T-cell (primary cell): ENCODE measurements around the gene CACNA1I. TPM values are rescaled to one million over a fixed set of nuclear protein-coding genes. Genes with fewer than 3 reads are reported as not detected.

Source experiments
- ATAC-seq, 4 experiments: fragments of 200-7000 bp in 3 of 4; fragments of 150-1000 bp in 1 of 4; cut with Tn5 transposase; replicated peaks in 1 of 4; 1 replicate in 3 of 4; 2 replicates in 1 of 4; pipeline ENCODE4 v1.10.0; 2021; ENCODE audit warnings: moderate library complexity in 3 of 4, mild to moderate bottlenecking in 2 of 4, moderate number of reproducible peaks in 1 of 4
- CTCF ChIA-PET, 2 donors: fragments of 300-600 bp; sonication (Branson Sonifier 250); formaldehyde crosslinking; loops; one replicate each; lab custom pipeline; 2022; ENCODE audit warnings: antibody characterized with exemption in 2 of 2; lab: Charles Lee
- POLR2A ChIA-PET, 2 donors: fragments of 300-600 bp; sonication (Branson Sonifier 250); formaldehyde crosslinking; loops; one replicate each; lab custom pipeline; 2022; ENCODE audit warnings: antibody characterized with exemption in 2 of 2; lab: Charles Lee
- DNase-seq, 35 experiments: peaks; one replicate each; pipeline versions ENCODE4 v3.0.0 to v3.0.0-alpha.2; 2013 to 2023
- H3K27ac ChIP-seq: one replicate; pipeline ENCODE4 v1.5.1; 2013; ENCODE audit warnings: low read length
- H3K27me3 ChIP-seq, 2 experiments: replicated peaks in 1 of 2; 1 replicate in 1 of 2; 2 replicates in 1 of 2; pipeline versions ENCODE4 v1.6.1 to v1.7.0; 2013; ENCODE audit warnings: low read length in 1 of 2, mixed read lengths in 1 of 2; ENCODE audit not compliant: control insufficient read depth in 2 of 2, insufficient read depth in 2 of 2; ENCODE audit errors: extremely low read depth in 1 of 2
- H3K36me3 ChIP-seq, 2 donors: 1 replicate in 1 of 2; 2 replicates in 1 of 2; pipeline versions ENCODE4 v1.6.1 to v1.7.0; 2013; ENCODE audit warnings: low read length in 1 of 2; ENCODE audit not compliant: control insufficient read depth in 2 of 2, insufficient read depth in 1 of 2; ENCODE audit errors: extremely low read depth in 1 of 2
- H3K4me1 ChIP-seq, 2 experiments: 1 replicate in 1 of 2; 2 replicates in 1 of 2; pipeline versions ENCODE4 v1.6.1 to v1.7.0; 2013; ENCODE audit warnings: low read length in 2 of 2, mixed read lengths in 1 of 2; ENCODE audit not compliant: insufficient read depth in 2 of 2, control insufficient read depth in 1 of 2; ENCODE audit errors: extremely low read depth in 1 of 2
- H3K4me3 ChIP-seq, 2 donors: 1 replicate in 1 of 2; 2 replicates in 1 of 2; pipeline versions ENCODE4 v1.5.1 to v1.7.0; 2013; ENCODE audit warnings: mild to moderate bottlenecking in 2 of 2, low read length in 1 of 2, moderate library complexity in 1 of 2; ENCODE audit not compliant: control insufficient read depth in 1 of 2; ENCODE audit errors: extremely low read depth in 1 of 2
- H3K9me3 ChIP-seq: 2 replicates; pipeline ENCODE4 v1.7.0; 2013
- H3K27ac Mint-ChIP-seq, 2 donors: one replicate each; pipeline ENCODE4 v1.8.0; 2020 to 2021; ENCODE audit warnings: mild to moderate bottlenecking in 2 of 2, mixed read lengths in 2 of 2
- H3K27me3 Mint-ChIP-seq, 2 donors: one replicate each; pipeline ENCODE4 v1.8.0; 2021 to 2022; ENCODE audit warnings: mixed read lengths in 2 of 2
- H3K36me3 Mint-ChIP-seq: one replicate; pipeline ENCODE4 v1.8.0; 2021; ENCODE audit warnings: mixed read lengths
- H3K4me1 Mint-ChIP-seq, 3 donors: one replicate each; pipeline ENCODE4 v1.8.0; 2020 to 2022; ENCODE audit warnings: mixed read lengths in 3 of 3, mild to moderate bottlenecking in 1 of 3
- H3K4me3 Mint-ChIP-seq, 3 donors: one replicate each; pipeline ENCODE4 v1.8.0; 2020 to 2022; ENCODE audit warnings: mild to moderate bottlenecking in 3 of 3, mixed read lengths in 3 of 3, moderate library complexity in 3 of 3
- H3K9me3 Mint-ChIP-seq, 3 donors: one replicate each; pipeline ENCODE4 v1.8.0; 2020 to 2022; ENCODE audit warnings: mixed read lengths in 3 of 3
- WGBS: methylation state at CpG from one replicate; pipeline ENCODE4 v1.1.5; 2013; ENCODE audit warnings: missing lambda C conversion rate; ENCODE audit not compliant: insufficient coverage; 5-methylcytosine and 5-hydroxymethylcytosine counted together
- total RNA-seq, 35 experiments: library from RNA in 6 of 35; stranded (reverse) in 6 of 35; fragments of 120-200 nt in 1 of 35; gene quantifications; one replicate each; pipeline versions ENCODE4 v1.2.1 to v1.2.4 and lab custom pipeline; 2013 to 2026

The CACNA1I gene
- total RNA-seq, 5 donors from 2014 or later (not counting 1 experiment from before 2014, with no cell fraction given): 16.1 to 32.9 (median 28.8) TPM

DNA sequence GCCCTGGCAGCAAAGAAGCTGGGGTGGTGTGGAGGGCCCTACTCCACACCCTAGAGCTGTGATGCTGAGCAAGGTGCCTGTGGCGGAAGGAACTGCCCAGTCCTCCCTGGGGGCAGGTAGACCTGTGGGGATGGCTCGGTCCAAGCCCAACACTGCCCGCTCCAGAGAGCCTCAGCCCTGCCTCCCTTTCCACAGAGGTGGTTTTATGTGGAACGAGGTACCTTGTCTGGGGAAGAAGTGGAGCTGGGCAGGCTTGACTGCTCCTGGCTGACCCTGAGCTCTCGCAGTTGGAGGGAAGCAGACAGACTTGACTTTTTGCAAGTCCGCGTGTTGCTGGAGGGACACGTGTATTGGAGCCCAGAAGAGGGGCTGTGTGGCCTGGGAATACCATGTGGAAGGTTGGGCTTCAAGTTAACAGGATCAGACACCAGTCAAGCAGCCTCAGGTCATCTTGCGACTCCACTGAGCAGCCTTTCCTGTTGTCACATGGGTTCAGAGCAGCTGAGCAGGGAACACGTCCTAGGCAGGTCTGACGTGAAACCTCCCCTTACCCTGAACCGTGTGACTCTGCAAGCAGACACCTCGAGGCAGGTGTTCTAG lies 117.7 kb downstream of the CACNA1I start:
- DNase-seq (no peak), ATAC-seq (no peak)
- H3K36me3 Mint-ChIP-seq: peaks cover 4% of the 10 kb centered on the region
- H3K4me1 ChIP-seq: peaks cover 0 to 8% of the 10 kb centered on the region in 2 experiments
- H3K4me1 Mint-ChIP-seq: peaks cover 11 to 16% (median 13%) of the 10 kb centered on the region in 3 donors
- no peak overlapping the region for H3K4me3 ChIP-seq
- peaks cover 2 to 72% of the 10 kb centered on the region in 2 experiments for H3K27me3 ChIP-seq
- no peaks in the 10 kb centered on the region for H3K9me3 ChIP-seq
- ChIA-PET POLR2A (no interaction called here), CTCF (no interaction called here)
- H3K27me3 Mint-ChIP-seq: peaks cover 17 to 37% of the 10 kb centered on the region in 2 donors
- H3K9me3 Mint-ChIP-seq: no peaks in the 10 kb centered on the region
- WGBS: 87% methylated on average over 7 of the region's 13 CpGs
- H3K27ac Mint-ChIP-seq: no peak overlapping the region
- H3K4me3 Mint-ChIP-seq: no peak overlapping the region
- no peak overlapping the region for H3K27ac ChIP-seq
- H3K36me3 ChIP-seq: no peaks in the 10 kb centered on the region

- ChIA-PET POLR2A (no interaction called here), CTCF (no interaction called here)
- no peak overlapping the region for H3K4me3 Mint-ChIP-seq
- H3K27ac ChIP-seq: no peak overlapping the region
- no peak overlapping the region for H3K27ac Mint-ChIP-seq
- no peak overlapping the region for H3K4me3 ChIP-seq
- H3K36me3 Mint-ChIP-seq: no peaks in the 10 kb centered on the region
- H3K9me3 Mint-ChIP-seq: no peaks in the 10 kb centered on the region
- WGBS: 93% methylated on average over 10 of the region's 10 CpGs
- peaks cover 11 to 16% (median 13%) of the 10 kb centered on the region in 3 donors for H3K4me1 Mint-ChIP-seq
- H3K27me3 ChIP-seq: peaks cover 2 to 72% of the 10 kb centered on the region in 2 experiments
- no peaks in the 10 kb centered on the region for H3K36me3 ChIP-seq
- DNase-seq (no peak), ATAC-seq (no peak)
- H3K4me1 ChIP-seq: peaks cover 0 to 8% of the 10 kb centered on the region in 2 experiments
- H3K27me3 Mint-ChIP-seq: peaks cover 20 to 36% of the 10 kb centered on the region in 2 donors
- no peaks in the 10 kb centered on the region for H3K9me3 ChIP-seq
These were observed 118.9 kb downstream of the CACNA1I start for GRCh38 chr22:39689421-39689820.

DNA sequence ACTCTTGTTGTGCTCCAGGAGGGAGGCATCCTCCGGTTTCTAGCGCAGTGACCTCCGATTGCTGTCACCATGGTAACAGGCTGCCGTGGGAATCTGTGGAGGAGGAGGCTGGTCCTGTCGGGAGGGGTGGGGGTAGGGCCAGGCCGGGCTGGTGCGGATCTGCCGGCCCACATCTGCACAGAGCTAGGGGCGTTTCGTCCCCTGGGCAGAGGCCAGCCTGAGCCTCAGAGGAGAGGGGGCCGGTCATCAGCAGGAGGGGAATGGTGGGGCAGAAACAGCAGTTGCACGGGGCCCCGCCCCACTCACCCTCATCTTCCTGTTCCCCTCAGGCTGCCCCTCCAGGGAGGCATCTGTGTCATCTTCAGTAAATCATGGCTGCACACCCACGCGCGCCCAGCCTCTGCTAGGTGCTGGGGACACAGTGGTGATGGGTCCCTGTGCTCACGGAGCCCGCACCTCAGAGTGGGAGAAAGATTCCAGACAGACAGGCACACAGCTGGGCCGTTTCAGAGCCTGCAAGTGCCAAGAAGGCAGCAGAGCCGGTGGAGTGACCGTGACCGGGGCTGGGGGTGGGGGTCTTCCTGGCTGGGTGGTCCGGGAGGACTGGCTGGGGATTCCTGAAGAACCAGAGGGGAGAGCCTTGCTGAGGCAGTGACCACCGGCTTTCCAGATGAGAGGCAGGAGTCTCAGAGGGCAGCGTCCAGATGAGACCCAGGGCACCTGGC lies 120.5 kb downstream of the CACNA1I start:
- Histone ChIP-seq H3K4me1 (peaks cover 0 to 8% of the 10 kb centered on the region in 2 experiments), H3K27me3 (peaks cover 2 to 74% of the 10 kb centered on the region in 2 experiments), H3K27ac (no peak overlapping the region), H3K9me3 (no peaks in the 10 kb centered on the region), H3K4me3 (no peak overlapping the region), H3K36me3 (no peaks in the 10 kb centered on the region)
- DNase-seq: peak in 1 of 35 experiments; percentile 5
- H3K36me3 Mint-ChIP-seq: no peaks in the 10 kb centered on the region
- peaks cover 9 to 16% (median 13%) of the 10 kb centered on the region in 3 donors for H3K4me1 Mint-ChIP-seq
- WGBS: 47% methylated on average over 16 of the region's 25 CpGs
- H3K9me3 Mint-ChIP-seq: no peaks in the 10 kb centered on the region
- ChIA-PET CTCF (no interaction called here), POLR2A (no interaction called here)
- peak in 2 of 4 experiments; percentile 30 to 57 for ATAC-seq
- H3K4me3 Mint-ChIP-seq: peak overlapping the region in 1 of 3 donors; percentile 28
- H3K27ac Mint-ChIP-seq: no peak overlapping the region
- H3K27me3 Mint-ChIP-seq: peaks cover 21 to 35% of the 10 kb centered on the region in 2 donors

GRCh38 chr22:39693943-39694500 lies 123.5 kb downstream of the CACNA1I start:
- no peak overlapping the region for H3K4me3 Mint-ChIP-seq
- POLR2A ChIA-PET: no interaction called here
- H3K27me3 Mint-ChIP-seq: peaks cover 11 to 24% of the 10 kb centered on the region in 2 donors

DNA sequence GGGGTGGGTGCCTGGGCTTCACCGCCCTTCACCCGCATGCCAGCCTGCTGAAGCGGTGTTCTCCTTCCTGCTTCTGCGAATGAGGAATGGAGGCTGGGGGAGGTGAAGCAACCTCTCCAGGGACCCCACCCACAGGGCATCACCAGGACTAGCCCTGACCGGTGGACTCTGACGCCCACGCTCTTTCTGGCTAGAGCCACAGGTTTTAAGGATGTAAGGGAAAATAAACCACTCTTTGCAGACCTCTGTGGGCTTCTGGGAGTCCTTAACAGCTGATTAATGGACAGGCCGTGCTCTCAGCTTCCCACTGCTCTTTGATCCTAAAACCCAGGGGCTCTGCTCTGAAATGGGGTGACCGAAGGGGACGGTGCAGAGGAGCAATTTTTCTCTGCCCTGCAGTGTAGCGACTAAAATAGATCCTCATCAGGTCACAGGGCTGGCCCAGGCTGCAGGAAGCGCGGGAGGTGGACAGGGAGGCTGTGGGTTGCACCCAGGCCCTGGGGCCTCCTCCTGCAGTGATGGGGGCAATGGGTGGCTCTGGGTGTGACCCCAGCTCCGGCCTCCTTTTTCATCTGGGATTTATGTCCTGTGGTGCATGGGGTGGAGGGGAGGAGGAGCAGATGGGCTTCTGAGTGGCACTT lies 127.4 kb downstream of the CACNA1I start:
- Mint-ChIP-seq H3K4me3 (no peak overlapping the region), H3K4me1 (no peaks in the 10 kb centered on the region), H3K27ac (no peak overlapping the region), H3K9me3 (no peaks in the 10 kb centered on the region), H3K27me3 (peaks cover 6 to 7% of the 10 kb centered on the region in 2 donors), H3K36me3 (no peaks in the 10 kb centered on the region)
- no peaks in the 10 kb centered on the region for H3K9me3 ChIP-seq
- no peaks in the 10 kb centered on the region for H3K36me3 ChIP-seq
- peaks cover 0 to 50% of the 10 kb centered on the region in 2 experiments for H3K27me3 ChIP-seq
- POLR2A ChIA-PET: no interaction called here
- H3K4me1 ChIP-seq: no peaks in the 10 kb centered on the region
- DNase-seq (no peak), ATAC-seq (no peak)
- CTCF ChIA-PET: no interaction called here
- H3K4me3 ChIP-seq: no peak overlapping the region
- no peak overlapping the region for H3K27ac ChIP-seq
- WGBS: 89% methylated on average over 6 of the region's 14 CpGs

More at GRCh38 chr22:39693943-39694500, 123.5 kb downstream of the CACNA1I start:
- Histone ChIP-seq H3K27ac (no peak overlapping the region), H3K36me3 (no peaks in the 10 kb centered on the region), H3K27me3 (peaks cover 0 to 62% of the 10 kb centered on the region in 2 experiments), H3K4me1 (peaks cover 0 to 8% of the 10 kb centered on the region in 2 experiments), H3K9me3 (no peaks in the 10 kb centered on the region), H3K4me3 (no peak overlapping the region)
- no peaks in the 10 kb centered on the region for H3K36me3 Mint-ChIP-seq
- no peak overlapping the region for H3K27ac Mint-ChIP-seq
- ATAC-seq: no peak
- H3K4me1 Mint-ChIP-seq: peaks cover 8 to 9% (median 8%) of the 10 kb centered on the region in 3 donors
- CTCF ChIA-PET: no interaction called here
- WGBS: 64% methylated on average over 12 of the region's 14 CpGs
- H3K9me3 Mint-ChIP-seq: no peaks in the 10 kb centered on the region
- no peak for DNase-seq

GRCh38 chr22:39699631-39700360 lies 129.2 kb downstream of the CACNA1I start:
- ChIA-PET CTCF (no interaction called here), POLR2A (no interaction called here)
- H3K27ac Mint-ChIP-seq: no peak overlapping the region
- Histone ChIP-seq H3K36me3 (no peaks in the 10 kb centered on the region), H3K9me3 (no peaks in the 10 kb centered on the region), H3K27ac (no peak overlapping the region), H3K4me1 (no peaks in the 10 kb centered on the region), H3K4me3 (no peak overlapping the region), H3K27me3 (peaks cover 0 to 41% of the 10 kb centered on the region in 2 experiments)
- H3K4me1 Mint-ChIP-seq: no peaks in the 10 kb centered on the region
- H3K9me3 Mint-ChIP-seq: no peaks in the 10 kb centered on the region
- no peak for DNase-seq
- H3K4me3 Mint-ChIP-seq: no peak overlapping the region
- ATAC-seq: no peak
- H3K27me3 Mint-ChIP-seq: peaks cover under 1 to 2% of the 10 kb centered on the region in 2 donors
- WGBS: 89% methylated on average over 19 of the region's 19 CpGs
- no peaks in the 10 kb centered on the region for H3K36me3 Mint-ChIP-seq
